Measurements from ENCODE around the gene USP10.

- TF ChIP-seq GATA3 (IDR thresholded peaks at IDR 0.05; ENCODE audit: low read depth, low read length) (no peak), GATA2 (IDR thresholded peaks at IDR 0.05; ENCODE audit: low read depth, low read length) (no peak)
Measured at GRCh38 chr16:84788920-84789391, 89.2 kb downstream of the USP10 start.
